Measurements from ENCODE around the gene KRT6B.

GRCh38 chr12:52416795-52417194 lies 35.2 kb downstream of the KRT6B start:
- TF ChIP-seq CTCF (IDR thresholded peaks at IDR 0.05 in 2 of 3, conservative IDR thresholded peaks at IDR 0.05 in 1 of 3; ENCODE audit: borderline replicate concordance in 1 of 3, insufficient read depth in 1 of 3, low read depth in 2 of 3, low read length in 2 of 3) (no peak), POLR2A (IDR thresholded peaks at IDR 0.05; ENCODE audit: borderline replicate concordance, extremely low read depth, insufficient read depth, insufficient read length) (no peak), MAX (IDR thresholded peaks at IDR 0.05) (no peak), JUND (IDR thresholded peaks at IDR 0.05) (no peak), TCF7L2 (IDR thresholded peaks at IDR 0.05; ENCODE audit: borderline replicate concordance, extremely low read depth, insufficient read depth, insufficient read length) (no peak), EZH2 (IDR thresholded peaks at IDR 0.05) (no peak), SRF (IDR thresholded peaks at IDR 0.05; ENCODE audit: low read depth) (no peak)
